Measurements from ENCODE around the gene U2AF1.
"Not testable (repeated sequence)": the region's sequence is repeated elsewhere in the genome, so short reads cannot be mapped to it uniquely, and the experiment has no call there.

U2AF1 gene

GRCh38 chr21:43076023-43076637 is 31.2 kb downstream of the U2AF1 start:
- not testable (repeated sequence) for DNase-seq

- DNase-seq, result not testable (repeated sequence)
Measured at GRCh38 chr21:43075170-43076022, 32.0 kb downstream of the U2AF1 start, which contains the start of gene CBS. Gene CBS (minus strand): TSS chr21:43075835. CDS start chr21:43072193, 3,642 bp downstream.

- not testable (repeated sequence) for DNase-seq
Measured at GRCh38 chr21:43074401-43075169, 32.8 kb downstream of the U2AF1 start.

GRCh38 chr21:43072742-43073141 is 34.6 kb downstream of the U2AF1 start:
- DNase-seq, result not testable (repeated sequence)

- DNase-seq, result not testable (repeated sequence)
Measured at GRCh38 chr21:43069682-43070081, 37.7 kb downstream of the U2AF1 start.

GRCh38 chr21:43068065-43068464 is 39.3 kb downstream of the U2AF1 start:
- DNase-seq, result not testable (repeated sequence)

- not testable (repeated sequence) for DNase-seq
Measured at GRCh38 chr21:43066690-43067089, 40.7 kb downstream of the U2AF1 start.

GRCh38 chr21:43065991-43066390 is 41.4 kb downstream of the U2AF1 start:
- not testable (repeated sequence) for DNase-seq

- DNase-seq, result not testable (repeated sequence)
Measured at GRCh38 chr21:43064265-43064917, 43.0 kb downstream of the U2AF1 start.

- not testable (repeated sequence) for DNase-seq
Measured at GRCh38 chr21:43062955-43063664, 44.3 kb downstream of the U2AF1 start.

- not testable (repeated sequence) for DNase-seq
Measured at GRCh38 chr21:43053112-43053511, 54.3 kb downstream of the U2AF1 start.

- DNase-seq, result not testable (repeated sequence)
Measured at GRCh38 chr21:43045876-43046821, 61.2 kb downstream of the U2AF1 start.

GRCh38 chr21:43045165-43045875 is 62.0 kb downstream of the U2AF1 start:
- DNase-seq, result not testable (repeated sequence)

- not testable (repeated sequence) for DNase-seq
Measured at GRCh38 chr21:43044547-43044946, 62.8 kb downstream of the U2AF1 start.

- DNase-seq, result not testable (repeated sequence)
Measured at GRCh38 chr21:43043291-43043690, 64.1 kb downstream of the U2AF1 start.

All from suppressor macrophage treated with lipopolysaccharide for 4 hours (primary cell).